CD4-positive, alpha-beta T cell treated with Interleukin-10 for 1 hour (primary cell): ENCODE data around the gene RANBP10.
A peak's percentile ranks its signal among the peaks of the same experiment; 100 is the strongest.

Experiments used
- DNase-seq: peaks from one replicate; pipeline ENCODE4 v3.0.0-alpha.2; 2020

RANBP10 gene

GRCh38 chr16:67825906-67826305 is 19.5 kb upstream of the RANBP10 start:
- DNase-seq = no peak

GRCh38 chr16:67825119-67825518 is 18.8 kb upstream of the RANBP10 start:
- DNase-seq = no peak

- no peak for DNase-seq
Observed at GRCh38 chr16:67822511-67822910, 16.2 kb upstream of the RANBP10 start.

- no peak for DNase-seq
Observed at GRCh38 chr16:67820608-67821259, 14.4 kb upstream of the RANBP10 start.

GRCh38 chr16:67814567-67814966 is 8.2 kb upstream of the RANBP10 start:
- no peak for DNase-seq

- DNase-seq = no peak
Observed at GRCh38 chr16:67811899-67812298, 5.5 kb upstream of the RANBP10 start.

GRCh38 chr16:67807148-67807682 is 855 bp upstream of the RANBP10 start:
- DNase-seq = no peak

GRCh38 chr16:67805718-67806427 is 487 bp downstream of the RANBP10 start:
- DNase-seq = no peak

- DNase-seq = no peak
Observed at GRCh38 chr16:67804853-67805542, 1.4 kb downstream of the RANBP10 start.

GRCh38 chr16:67803894-67804293 is 2.5 kb downstream of the RANBP10 start:
- no peak for DNase-seq

GRCh38 chr16:67801883-67802282 is 4.5 kb downstream of the RANBP10 start:
- DNase-seq = peak; percentile 48

- DNase-seq = no peak
Observed at GRCh38 chr16:67801241-67801640, 5.1 kb downstream of the RANBP10 start.

- DNase-seq = no peak
Observed at GRCh38 chr16:67800338-67800926, 5.9 kb downstream of the RANBP10 start.

- DNase-seq = no peak
Observed at GRCh38 chr16:67796099-67796718, 10.2 kb downstream of the RANBP10 start.

GRCh38 chr16:67790071-67790470 is 16.3 kb downstream of the RANBP10 start:
- DNase-seq = no peak

- DNase-seq = no peak
Observed at GRCh38 chr16:67786491-67786890, 19.9 kb downstream of the RANBP10 start.

- DNase-seq = no peak
Observed at GRCh38 chr16:67783353-67783725, 23.0 kb downstream of the RANBP10 start.

- no peak for DNase-seq
Observed at GRCh38 chr16:67782567-67783352, 23.6 kb downstream of the RANBP10 start.

- DNase-seq = peak; percentile 9
Observed at GRCh38 chr16:67781565-67781921, 24.8 kb downstream of the RANBP10 start.

- DNase-seq = no peak
Observed at GRCh38 chr16:67780847-67781564, 25.4 kb downstream of the RANBP10 start.

GRCh38 chr16:67779256-67780014 is 26.9 kb downstream of the RANBP10 start:
- DNase-seq = no peak
